ENCODE results near the gene JPT2.

- TF ChIP-seq CTCF (IDR thresholded peaks at IDR 0.05; ENCODE audit: borderline replicate concordance, extremely low read depth, low read length, poor library complexity, severe bottlenecking) (no peak), EZH2 (IDR thresholded peaks at IDR 0.05; ENCODE audit: borderline replicate concordance, low read depth, low read length, severe bottlenecking) (no peak)
Observed at GRCh38 chr16:1642148-1642547, 35.9 kb upstream of the JPT2 start.

Data from DND-41 (cell line).